ENCODE results near the gene MSH5. TPM values are rescaled to one million over a fixed set of nuclear protein-coding genes. Genes with fewer than 3 reads are reported as not detected.

Gene MSH5
- total and polyA plus RNA-seq, 2 of the 13 experiments (the other 11 are each of a cell fraction or from before 2014, with no cell fraction given): 10.2 to 38.7 TPM

DNA sequence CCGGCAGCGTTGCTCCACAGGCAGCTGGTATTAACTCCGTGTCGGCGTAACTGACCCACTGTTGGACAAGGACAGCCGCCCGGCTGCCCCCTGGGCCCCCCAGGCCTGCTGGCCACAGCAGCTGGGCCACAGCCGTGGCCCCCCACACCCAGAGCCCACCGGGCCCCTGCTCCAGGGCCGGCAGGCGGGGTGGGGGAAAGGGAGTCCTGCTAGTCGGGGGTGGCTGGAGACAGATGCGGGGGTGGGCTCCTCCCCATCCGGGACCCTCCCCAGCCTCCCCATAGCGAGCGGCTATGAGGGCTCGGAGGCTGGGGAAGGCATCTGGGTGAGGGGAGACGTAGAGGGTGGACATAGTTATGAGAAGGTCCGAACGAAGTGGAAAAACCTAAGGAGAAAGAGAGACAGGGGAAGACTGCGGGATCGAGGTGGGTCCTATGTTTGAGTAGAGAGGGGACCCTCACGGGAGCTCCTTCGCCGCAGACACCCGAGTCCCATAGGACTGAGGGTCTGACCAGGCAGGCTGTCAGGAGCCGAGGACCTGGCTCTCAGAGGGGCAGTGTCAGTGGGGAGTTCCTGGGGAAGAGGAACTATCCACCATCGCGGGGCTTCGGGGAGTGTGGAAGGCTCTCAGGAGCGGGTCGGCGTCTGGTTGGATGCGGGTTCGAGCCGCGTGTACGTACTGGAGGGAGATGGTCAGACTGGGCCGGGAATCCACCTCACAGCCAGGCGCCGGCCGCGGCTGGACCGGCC is 55.2 kb downstream of the MSH5 start (continued):
- TF ChIP-seq, protein P1, sequence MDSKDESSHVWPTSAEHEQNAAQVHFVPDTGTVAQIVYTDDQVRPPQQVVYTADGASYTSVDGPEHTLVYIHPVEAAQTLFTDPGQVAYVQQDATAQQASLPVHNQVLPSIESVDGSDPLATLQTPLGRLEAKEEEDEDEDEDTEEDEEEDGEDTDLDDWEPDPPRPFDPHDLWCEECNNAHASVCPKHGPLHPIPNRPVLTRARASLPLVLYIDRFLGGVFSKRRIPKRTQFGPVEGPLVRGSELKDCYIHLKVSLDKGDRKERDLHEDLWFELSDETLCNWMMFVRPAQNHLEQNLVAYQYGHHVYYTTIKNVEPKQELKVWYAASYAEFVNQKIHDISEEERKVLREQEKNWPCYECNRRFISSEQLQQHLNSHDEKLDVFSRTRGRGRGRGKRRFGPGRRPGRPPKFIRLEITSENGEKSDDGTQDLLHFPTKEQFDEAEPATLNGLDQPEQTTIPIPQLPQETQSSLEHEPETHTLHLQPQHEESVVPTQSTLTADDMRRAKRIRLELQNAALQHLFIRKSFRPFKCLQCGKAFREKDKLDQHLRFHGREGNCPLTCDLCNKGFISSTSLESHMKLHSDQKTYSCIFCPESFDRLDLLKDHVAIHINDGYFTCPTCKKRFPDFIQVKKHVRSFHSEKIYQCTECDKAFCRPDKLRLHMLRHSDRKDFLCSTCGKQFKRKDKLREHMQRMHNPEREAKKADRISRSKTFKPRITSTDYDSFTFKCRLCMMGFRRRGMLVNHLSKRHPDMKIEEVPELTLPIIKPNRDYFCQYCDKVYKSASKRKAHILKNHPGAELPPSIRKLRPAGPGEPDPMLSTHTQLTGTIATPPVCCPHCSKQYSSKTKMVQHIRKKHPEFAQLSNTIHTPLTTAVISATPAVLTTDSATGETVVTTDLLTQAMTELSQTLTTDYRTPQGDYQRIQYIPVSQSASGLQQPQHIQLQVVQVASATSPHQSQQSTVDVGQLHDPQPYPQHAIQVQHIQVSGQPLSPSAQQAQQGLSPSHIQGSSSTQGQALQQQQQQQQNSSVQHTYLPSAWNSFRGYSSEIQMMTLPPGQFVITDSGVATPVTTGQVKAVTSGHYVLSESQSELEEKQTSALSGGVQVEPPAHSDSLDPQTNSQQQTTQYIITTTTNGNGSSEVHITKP (CRISPR knock-in tag; IDR thresholded peaks at IDR 0.05; ENCODE audit: low read depth): no peak
- TF ChIP-seq BRCA1 (CRISPR knock-in tag; IDR thresholded peaks at IDR 0.05) (no peak), KAT8 (CRISPR knock-in tag; IDR thresholded peaks at IDR 0.05) (peak; percentile 8), MLLT10 (CRISPR knock-in tag; IDR thresholded peaks at IDR 0.05) (no peak), AHR (CRISPR knock-in tag; IDR thresholded peaks at IDR 0.05) (no peak), ZNF24 (IDR thresholded peaks at IDR 0.05) (no peak)
- TF ChIP-seq, protein P2, sequence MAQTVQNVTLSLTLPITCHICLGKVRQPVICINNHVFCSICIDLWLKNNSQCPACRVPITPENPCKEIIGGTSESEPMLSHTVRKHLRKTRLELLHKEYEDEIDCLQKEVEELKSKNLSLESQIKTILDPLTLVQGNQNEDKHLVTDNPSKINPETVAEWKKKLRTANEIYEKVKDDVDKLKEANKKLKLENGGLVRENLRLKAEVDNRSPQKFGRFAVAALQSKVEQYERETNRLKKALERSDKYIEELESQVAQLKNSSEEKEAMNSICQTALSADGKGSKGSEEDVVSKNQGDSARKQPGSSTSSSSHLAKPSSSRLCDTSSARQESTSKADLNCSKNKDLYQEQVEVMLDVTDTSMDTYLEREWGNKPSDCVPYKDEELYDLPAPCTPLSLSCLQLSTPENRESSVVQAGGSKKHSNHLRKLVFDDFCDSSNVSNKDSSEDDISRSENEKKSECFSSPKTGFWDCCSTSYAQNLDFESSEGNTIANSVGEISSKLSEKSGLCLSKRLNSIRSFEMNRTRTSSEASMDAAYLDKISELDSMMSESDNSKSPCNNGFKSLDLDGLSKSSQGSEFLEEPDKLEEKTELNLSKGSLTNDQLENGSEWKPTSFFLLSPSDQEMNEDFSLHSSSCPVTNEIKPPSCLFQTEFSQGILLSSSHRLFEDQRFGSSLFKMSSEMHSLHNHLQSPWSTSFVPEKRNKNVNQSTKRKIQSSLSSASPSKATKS (CRISPR knock-in tag; IDR thresholded peaks at IDR 0.05): no peak
- TF ChIP-seq, protein P3, sequence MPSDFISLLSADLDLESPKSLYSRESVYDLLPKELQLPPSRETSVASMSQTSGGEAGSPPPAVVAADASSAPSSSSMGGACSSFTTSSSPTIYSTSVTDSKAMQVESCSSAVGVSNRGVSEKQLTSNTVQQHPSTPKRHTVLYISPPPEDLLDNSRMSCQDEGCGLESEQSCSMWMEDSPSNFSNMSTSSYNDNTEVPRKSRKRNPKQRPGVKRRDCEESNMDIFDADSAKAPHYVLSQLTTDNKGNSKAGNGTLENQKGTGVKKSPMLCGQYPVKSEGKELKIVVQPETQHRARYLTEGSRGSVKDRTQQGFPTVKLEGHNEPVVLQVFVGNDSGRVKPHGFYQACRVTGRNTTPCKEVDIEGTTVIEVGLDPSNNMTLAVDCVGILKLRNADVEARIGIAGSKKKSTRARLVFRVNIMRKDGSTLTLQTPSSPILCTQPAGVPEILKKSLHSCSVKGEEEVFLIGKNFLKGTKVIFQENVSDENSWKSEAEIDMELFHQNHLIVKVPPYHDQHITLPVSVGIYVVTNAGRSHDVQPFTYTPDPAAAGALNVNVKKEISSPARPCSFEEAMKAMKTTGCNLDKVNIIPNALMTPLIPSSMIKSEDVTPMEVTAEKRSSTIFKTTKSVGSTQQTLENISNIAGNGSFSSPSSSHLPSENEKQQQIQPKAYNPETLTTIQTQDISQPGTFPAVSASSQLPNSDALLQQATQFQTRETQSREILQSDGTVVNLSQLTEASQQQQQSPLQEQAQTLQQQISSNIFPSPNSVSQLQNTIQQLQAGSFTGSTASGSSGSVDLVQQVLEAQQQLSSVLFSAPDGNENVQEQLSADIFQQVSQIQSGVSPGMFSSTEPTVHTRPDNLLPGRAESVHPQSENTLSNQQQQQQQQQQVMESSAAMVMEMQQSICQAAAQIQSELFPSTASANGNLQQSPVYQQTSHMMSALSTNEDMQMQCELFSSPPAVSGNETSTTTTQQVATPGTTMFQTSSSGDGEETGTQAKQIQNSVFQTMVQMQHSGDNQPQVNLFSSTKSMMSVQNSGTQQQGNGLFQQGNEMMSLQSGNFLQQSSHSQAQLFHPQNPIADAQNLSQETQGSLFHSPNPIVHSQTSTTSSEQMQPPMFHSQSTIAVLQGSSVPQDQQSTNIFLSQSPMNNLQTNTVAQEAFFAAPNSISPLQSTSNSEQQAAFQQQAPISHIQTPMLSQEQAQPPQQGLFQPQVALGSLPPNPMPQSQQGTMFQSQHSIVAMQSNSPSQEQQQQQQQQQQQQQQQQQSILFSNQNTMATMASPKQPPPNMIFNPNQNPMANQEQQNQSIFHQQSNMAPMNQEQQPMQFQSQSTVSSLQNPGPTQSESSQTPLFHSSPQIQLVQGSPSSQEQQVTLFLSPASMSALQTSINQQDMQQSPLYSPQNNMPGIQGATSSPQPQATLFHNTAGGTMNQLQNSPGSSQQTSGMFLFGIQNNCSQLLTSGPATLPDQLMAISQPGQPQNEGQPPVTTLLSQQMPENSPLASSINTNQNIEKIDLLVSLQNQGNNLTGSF (CRISPR knock-in tag; IDR thresholded peaks at IDR 0.05): no peak
- TF ChIP-seq, protein P4, sequence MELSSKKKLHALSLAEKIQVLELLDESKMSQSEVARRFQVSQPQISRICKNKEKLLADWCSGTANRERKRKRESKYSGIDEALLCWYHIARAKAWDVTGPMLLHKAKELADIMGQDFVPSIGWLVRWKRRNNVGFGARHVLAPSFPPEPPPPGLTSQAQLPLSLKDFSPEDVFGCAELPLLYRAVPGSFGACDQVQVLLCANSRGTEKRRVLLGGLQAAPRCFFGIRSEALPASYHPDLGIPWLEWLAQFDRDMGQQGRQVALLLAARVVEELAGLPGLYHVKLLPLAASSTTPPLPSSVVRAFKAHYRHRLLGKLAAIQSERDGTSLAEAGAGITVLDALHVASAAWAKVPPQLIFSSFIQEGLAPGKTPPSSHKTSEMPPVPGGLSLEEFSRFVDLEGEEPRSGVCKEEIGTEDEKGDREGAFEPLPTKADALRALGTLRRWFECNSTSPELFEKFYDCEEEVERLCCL (CRISPR knock-in tag; IDR thresholded peaks at IDR 0.05; ENCODE audit: borderline replicate concordance): peak; percentile 46; the same call in 1 of the 2 replicates
- TF ChIP-seq, protein P5, sequence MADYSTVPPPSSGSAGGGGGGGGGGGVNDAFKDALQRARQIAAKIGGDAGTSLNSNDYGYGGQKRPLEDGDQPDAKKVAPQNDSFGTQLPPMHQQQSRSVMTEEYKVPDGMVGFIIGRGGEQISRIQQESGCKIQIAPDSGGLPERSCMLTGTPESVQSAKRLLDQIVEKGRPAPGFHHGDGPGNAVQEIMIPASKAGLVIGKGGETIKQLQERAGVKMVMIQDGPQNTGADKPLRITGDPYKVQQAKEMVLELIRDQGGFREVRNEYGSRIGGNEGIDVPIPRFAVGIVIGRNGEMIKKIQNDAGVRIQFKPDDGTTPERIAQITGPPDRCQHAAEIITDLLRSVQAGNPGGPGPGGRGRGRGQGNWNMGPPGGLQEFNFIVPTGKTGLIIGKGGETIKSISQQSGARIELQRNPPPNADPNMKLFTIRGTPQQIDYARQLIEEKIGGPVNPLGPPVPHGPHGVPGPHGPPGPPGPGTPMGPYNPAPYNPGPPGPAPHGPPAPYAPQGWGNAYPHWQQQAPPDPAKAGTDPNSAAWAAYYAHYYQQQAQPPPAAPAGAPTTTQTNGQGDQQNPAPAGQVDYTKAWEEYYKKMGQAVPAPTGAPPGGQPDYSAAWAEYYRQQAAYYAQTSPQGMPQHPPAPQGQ (CRISPR knock-in tag; IDR thresholded peaks at IDR 0.05; ENCODE audit: borderline replicate concordance): no peak
- TF ChIP-seq, protein P6, sequence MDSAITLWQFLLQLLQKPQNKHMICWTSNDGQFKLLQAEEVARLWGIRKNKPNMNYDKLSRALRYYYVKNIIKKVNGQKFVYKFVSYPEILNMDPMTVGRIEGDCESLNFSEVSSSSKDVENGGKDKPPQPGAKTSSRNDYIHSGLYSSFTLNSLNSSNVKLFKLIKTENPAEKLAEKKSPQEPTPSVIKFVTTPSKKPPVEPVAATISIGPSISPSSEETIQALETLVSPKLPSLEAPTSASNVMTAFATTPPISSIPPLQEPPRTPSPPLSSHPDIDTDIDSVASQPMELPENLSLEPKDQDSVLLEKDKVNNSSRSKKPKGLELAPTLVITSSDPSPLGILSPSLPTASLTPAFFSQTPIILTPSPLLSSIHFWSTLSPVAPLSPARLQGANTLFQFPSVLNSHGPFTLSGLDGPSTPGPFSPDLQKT (CRISPR knock-in tag; IDR thresholded peaks at IDR 0.05; ENCODE audit: borderline replicate concordance): no peak

Measured in HepG2 (cell line).